ENCODE results near the gene FBXO44.

- TF ChIP-seq TAF1 (IDR thresholded peaks at IDR 0.05; ENCODE audit: borderline replicate concordance, insufficient read depth, low read length) (no peak), POLR2AphosphoS5 (IDR thresholded peaks at IDR 0.05; ENCODE audit: low read depth, low read length) (no peak), SIN3A (IDR thresholded peaks at IDR 0.05; ENCODE audit: borderline replicate concordance, insufficient read depth, low read length) (no peak), FOXP2 (optimal IDR thresholded peaks at IDR 0.05; ENCODE audit: borderline replicate concordance, extremely low read depth, extremely low read length, insufficient read depth) (no peak)
- TF ChIP-seq, protein P1, sequence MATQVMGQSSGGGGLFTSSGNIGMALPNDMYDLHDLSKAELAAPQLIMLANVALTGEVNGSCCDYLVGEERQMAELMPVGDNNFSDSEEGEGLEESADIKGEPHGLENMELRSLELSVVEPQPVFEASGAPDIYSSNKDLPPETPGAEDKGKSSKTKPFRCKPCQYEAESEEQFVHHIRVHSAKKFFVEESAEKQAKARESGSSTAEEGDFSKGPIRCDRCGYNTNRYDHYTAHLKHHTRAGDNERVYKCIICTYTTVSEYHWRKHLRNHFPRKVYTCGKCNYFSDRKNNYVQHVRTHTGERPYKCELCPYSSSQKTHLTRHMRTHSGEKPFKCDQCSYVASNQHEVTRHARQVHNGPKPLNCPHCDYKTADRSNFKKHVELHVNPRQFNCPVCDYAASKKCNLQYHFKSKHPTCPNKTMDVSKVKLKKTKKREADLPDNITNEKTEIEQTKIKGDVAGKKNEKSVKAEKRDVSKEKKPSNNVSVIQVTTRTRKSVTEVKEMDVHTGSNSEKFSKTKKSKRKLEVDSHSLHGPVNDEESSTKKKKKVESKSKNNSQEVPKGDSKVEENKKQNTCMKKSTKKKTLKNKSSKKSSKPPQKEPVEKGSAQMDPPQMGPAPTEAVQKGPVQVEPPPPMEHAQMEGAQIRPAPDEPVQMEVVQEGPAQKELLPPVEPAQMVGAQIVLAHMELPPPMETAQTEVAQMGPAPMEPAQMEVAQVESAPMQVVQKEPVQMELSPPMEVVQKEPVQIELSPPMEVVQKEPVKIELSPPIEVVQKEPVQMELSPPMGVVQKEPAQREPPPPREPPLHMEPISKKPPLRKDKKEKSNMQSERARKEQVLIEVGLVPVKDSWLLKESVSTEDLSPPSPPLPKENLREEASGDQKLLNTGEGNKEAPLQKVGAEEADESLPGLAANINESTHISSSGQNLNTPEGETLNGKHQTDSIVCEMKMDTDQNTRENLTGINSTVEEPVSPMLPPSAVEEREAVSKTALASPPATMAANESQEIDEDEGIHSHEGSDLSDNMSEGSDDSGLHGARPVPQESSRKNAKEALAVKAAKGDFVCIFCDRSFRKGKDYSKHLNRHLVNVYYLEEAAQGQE (IDR thresholded peaks at IDR 0.05; ENCODE audit: insufficient read depth in 1 of 2, low read depth in 2 of 2, low read length in 2 of 2), result no peak
Measured at GRCh38 chr1:11653861-11654136, 878 bp upstream of the FBXO44 start.
